ENCODE measurements around the gene DEK. TPM values are rescaled to one million over a fixed set of nuclear protein-coding genes. Genes with fewer than 3 reads are reported as not detected.

The DEK gene
- total RNA-seq, 1 donor from 2014 or later = 39.9 TPM

- peaks cover 63% of the 10 kb centered on the region for H3K79me2 ChIP-seq (ENCODE audit: insufficient read depth, low read length)
- no peak overlapping the region for H3K27ac Mint-ChIP-seq (ENCODE audit: unreplicated experiment)
- no peaks in the 10 kb centered on the region for H3K9me3 Mint-ChIP-seq (ENCODE audit: unreplicated experiment)
- H3K36me3 Mint-ChIP-seq (ENCODE audit: low read depth, unreplicated experiment) = peaks cover 13% of the 10 kb centered on the region
- no peak overlapping the region for H3K27ac ChIP-seq (ENCODE audit: low read depth, low read length)
- no peaks in the 10 kb centered on the region for H4K20me1 ChIP-seq (ENCODE audit: insufficient read depth, low read length)
- FAIRE-seq = no peak
- DNase-seq (ENCODE audit: low read depth) = no peak
- H3K9me3 ChIP-seq (ENCODE audit: insufficient read depth, low read depth, low read length) = no peaks in the 10 kb centered on the region
- no peak overlapping the region for H2AFZ ChIP-seq (ENCODE audit: low read depth, low read length)
- no peak overlapping the region for H3K9ac ChIP-seq (ENCODE audit: low read length)
- peaks cover 13% of the 10 kb centered on the region for H3K36me3 ChIP-seq (ENCODE audit: insufficient read depth, low read length)
- no peaks in the 10 kb centered on the region for H3K27me3 Mint-ChIP-seq (ENCODE audit: low read depth, unreplicated experiment)
- H3K4me1 ChIP-seq (ENCODE audit: insufficient read depth, low read length) = peaks cover 10% of the 10 kb centered on the region
- H3K27me3 ChIP-seq (ENCODE audit: insufficient read depth, low read length) = no peaks in the 10 kb centered on the region
- TF ChIP-seq, protein P1, sequence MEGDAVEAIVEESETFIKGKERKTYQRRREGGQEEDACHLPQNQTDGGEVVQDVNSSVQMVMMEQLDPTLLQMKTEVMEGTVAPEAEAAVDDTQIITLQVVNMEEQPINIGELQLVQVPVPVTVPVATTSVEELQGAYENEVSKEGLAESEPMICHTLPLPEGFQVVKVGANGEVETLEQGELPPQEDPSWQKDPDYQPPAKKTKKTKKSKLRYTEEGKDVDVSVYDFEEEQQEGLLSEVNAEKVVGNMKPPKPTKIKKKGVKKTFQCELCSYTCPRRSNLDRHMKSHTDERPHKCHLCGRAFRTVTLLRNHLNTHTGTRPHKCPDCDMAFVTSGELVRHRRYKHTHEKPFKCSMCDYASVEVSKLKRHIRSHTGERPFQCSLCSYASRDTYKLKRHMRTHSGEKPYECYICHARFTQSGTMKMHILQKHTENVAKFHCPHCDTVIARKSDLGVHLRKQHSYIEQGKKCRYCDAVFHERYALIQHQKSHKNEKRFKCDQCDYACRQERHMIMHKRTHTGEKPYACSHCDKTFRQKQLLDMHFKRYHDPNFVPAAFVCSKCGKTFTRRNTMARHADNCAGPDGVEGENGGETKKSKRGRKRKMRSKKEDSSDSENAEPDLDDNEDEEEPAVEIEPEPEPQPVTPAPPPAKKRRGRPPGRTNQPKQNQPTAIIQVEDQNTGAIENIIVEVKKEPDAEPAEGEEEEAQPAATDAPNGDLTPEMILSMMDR (IDR thresholded peaks at IDR 0.05; ENCODE audit: insufficient read depth, low read depth, low read length) = no peak
- TF ChIP-seq EZH2 (IDR thresholded peaks at IDR 0.05; ENCODE audit: insufficient read depth, low read length) = no peak
- peaks cover 14% of the 10 kb centered on the region for H3K4me1 Mint-ChIP-seq (ENCODE audit: low read depth, unreplicated experiment)
- H3K4me3 Mint-ChIP-seq (ENCODE audit: unreplicated experiment) = no peak overlapping the region
- H3K4me2 ChIP-seq (ENCODE audit: low read length) = no peak overlapping the region
- H3K4me3 ChIP-seq (ENCODE audit: insufficient read depth, low read depth, low read length) = no peak overlapping the region
These were observed 18.1 kb downstream of the DEK start for GRCh38 chr6:18246205-18246604.

DNA sequence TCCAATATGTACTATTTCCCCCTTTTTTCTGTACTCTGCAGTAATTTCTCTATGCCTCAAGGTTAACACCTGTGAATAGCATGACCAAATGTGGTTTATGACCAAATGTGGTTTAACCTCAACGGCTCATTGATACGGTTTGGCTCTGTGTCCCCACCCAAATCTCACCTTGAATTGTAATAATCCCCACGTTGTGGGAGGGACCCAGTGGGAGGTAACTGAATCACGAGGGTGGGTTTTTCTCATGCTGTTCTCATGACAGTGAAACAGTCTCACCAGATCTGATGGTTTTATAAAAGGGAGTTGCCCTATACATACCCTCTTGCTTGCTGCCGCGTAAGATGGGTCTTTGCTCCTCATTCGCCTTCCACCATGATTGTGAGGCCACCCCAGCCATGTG, 18.7 kb downstream of the DEK start:
- Histone ChIP-seq H3K79me2 (ENCODE audit: insufficient read depth, low read length) (peaks cover 60% of the 10 kb centered on the region), H3K9me3 (ENCODE audit: insufficient read depth, low read depth, low read length) (no peaks in the 10 kb centered on the region), H3K36me3 (ENCODE audit: insufficient read depth, low read length) (peaks cover 13% of the 10 kb centered on the region), H3K4me1 (ENCODE audit: insufficient read depth, low read length) (peaks cover 10% of the 10 kb centered on the region), H3K9ac (ENCODE audit: low read length) (no peak overlapping the region), H3K4me2 (ENCODE audit: low read length) (no peak overlapping the region), H3K27me3 (ENCODE audit: insufficient read depth, low read length) (no peaks in the 10 kb centered on the region), H3K27ac (ENCODE audit: low read depth, low read length) (no peak overlapping the region), H2AFZ (ENCODE audit: low read depth, low read length) (no peak overlapping the region), H3K4me3 (ENCODE audit: insufficient read depth, low read depth, low read length) (no peak overlapping the region), H4K20me1 (ENCODE audit: insufficient read depth, low read length) (no peaks in the 10 kb centered on the region)
- no peak for FAIRE-seq
- Mint-ChIP-seq H3K36me3 (ENCODE audit: low read depth, unreplicated experiment) (peaks cover 13% of the 10 kb centered on the region), H3K4me3 (ENCODE audit: unreplicated experiment) (no peak overlapping the region), H3K4me1 (ENCODE audit: low read depth, unreplicated experiment) (peaks cover 14% of the 10 kb centered on the region), H3K27me3 (ENCODE audit: low read depth, unreplicated experiment) (no peaks in the 10 kb centered on the region), H3K27ac (ENCODE audit: unreplicated experiment) (no peak overlapping the region), H3K9me3 (ENCODE audit: unreplicated experiment) (no peaks in the 10 kb centered on the region)
- no peak for TF ChIP-seq EZH2 (IDR thresholded peaks at IDR 0.05; ENCODE audit: insufficient read depth, low read length)
- TF ChIP-seq, protein P1 (IDR thresholded peaks at IDR 0.05; ENCODE audit: insufficient read depth, low read depth, low read length) = no peak
- no peak for DNase-seq (ENCODE audit: low read depth)

- Histone ChIP-seq H3K79me2 (ENCODE audit: insufficient read depth, low read length) (peaks cover 64% of the 10 kb centered on the region), H3K4me3 (ENCODE audit: insufficient read depth, low read depth, low read length) (no peak overlapping the region), H2AFZ (ENCODE audit: low read depth, low read length) (no peak overlapping the region), H3K4me1 (ENCODE audit: insufficient read depth, low read length) (peaks cover 10% of the 10 kb centered on the region), H3K27me3 (ENCODE audit: insufficient read depth, low read length) (no peaks in the 10 kb centered on the region), H3K9me3 (ENCODE audit: insufficient read depth, low read depth, low read length) (no peaks in the 10 kb centered on the region), H3K4me2 (ENCODE audit: low read length) (no peak overlapping the region), H3K36me3 (ENCODE audit: insufficient read depth, low read length) (peaks cover 13% of the 10 kb centered on the region), H3K9ac (ENCODE audit: low read length) (no peak overlapping the region), H4K20me1 (ENCODE audit: insufficient read depth, low read length) (no peaks in the 10 kb centered on the region), H3K27ac (ENCODE audit: low read depth, low read length) (no peak overlapping the region)
- FAIRE-seq (no peak), DNase-seq (ENCODE audit: low read depth) (no peak)
- Mint-ChIP-seq H3K4me1 (ENCODE audit: low read depth, unreplicated experiment) (peaks cover 14% of the 10 kb centered on the region), H3K27ac (ENCODE audit: unreplicated experiment) (no peak overlapping the region), H3K9me3 (ENCODE audit: unreplicated experiment) (no peaks in the 10 kb centered on the region), H3K27me3 (ENCODE audit: low read depth, unreplicated experiment) (no peaks in the 10 kb centered on the region), H3K4me3 (ENCODE audit: unreplicated experiment) (no peak overlapping the region), H3K36me3 (ENCODE audit: low read depth, unreplicated experiment) (peaks cover 15% of the 10 kb centered on the region)
- TF ChIP-seq, protein P1 (IDR thresholded peaks at IDR 0.05; ENCODE audit: insufficient read depth, low read depth, low read length) = no peak
- no peak for TF ChIP-seq EZH2 (IDR thresholded peaks at IDR 0.05; ENCODE audit: insufficient read depth, low read length)
These were observed 19.3 kb downstream of the DEK start for GRCh38 chr6:18245079-18245478.

All from astrocyte (in vitro differentiated cells and primary cell).